GM19099 (cell line): ENCODE data around the gene SLC4A3.

ENCODE experiments used
- POLR2A ChIP-seq: IDR thresholded peaks from 3 replicates; pipeline ENCODE4 v1.6.1; 2011; ENCODE audit warnings: low read depth; ENCODE audit not compliant: insufficient read length; ENCODE audit errors: extremely low read depth

SLC4A3 gene

GRCh38 chr2:219634171-219634940, 6.9 kb downstream of the SLC4A3 start:
- TF ChIP-seq POLR2A: no peak

DNA sequence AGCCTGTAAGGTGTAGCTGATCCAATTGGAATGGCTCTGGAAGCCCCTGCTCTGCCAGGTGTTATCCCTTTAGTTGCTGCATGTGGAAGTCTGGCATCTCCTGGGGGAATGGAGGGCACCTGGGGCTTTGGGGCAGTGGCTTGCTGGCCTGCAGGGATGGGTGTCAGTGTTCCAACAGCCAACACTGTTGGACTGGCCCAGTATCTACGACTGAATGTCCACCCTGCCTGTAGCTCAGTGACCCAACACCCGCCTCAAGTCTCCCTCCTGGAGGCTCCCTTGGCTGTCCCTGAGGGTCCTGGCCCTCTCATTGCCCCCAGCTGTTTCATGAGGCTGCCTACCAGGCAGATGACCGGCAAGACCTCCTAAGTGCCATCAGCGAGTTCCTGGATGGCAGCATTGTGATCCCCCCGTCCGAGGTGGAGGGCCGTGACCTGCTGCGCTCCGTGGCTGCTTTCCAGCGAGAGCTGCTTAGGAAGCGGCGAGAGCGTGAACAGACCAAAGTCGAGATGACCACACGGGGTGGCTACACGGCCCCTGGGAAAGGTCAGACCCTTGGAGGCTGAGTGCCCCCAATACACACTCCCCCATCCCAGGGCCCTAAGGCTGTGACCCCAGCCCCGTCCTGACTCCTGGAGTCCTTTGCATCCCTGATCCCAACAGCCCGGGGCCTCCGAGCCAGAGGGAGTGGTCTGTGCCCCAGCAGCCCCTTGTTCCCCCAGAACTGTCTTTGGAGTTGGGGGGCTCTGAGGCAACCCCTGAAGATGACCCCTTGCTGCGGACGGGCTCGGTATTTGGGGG, 7.7 kb downstream of the SLC4A3 start:
- no peak for TF ChIP-seq POLR2A

DNA sequence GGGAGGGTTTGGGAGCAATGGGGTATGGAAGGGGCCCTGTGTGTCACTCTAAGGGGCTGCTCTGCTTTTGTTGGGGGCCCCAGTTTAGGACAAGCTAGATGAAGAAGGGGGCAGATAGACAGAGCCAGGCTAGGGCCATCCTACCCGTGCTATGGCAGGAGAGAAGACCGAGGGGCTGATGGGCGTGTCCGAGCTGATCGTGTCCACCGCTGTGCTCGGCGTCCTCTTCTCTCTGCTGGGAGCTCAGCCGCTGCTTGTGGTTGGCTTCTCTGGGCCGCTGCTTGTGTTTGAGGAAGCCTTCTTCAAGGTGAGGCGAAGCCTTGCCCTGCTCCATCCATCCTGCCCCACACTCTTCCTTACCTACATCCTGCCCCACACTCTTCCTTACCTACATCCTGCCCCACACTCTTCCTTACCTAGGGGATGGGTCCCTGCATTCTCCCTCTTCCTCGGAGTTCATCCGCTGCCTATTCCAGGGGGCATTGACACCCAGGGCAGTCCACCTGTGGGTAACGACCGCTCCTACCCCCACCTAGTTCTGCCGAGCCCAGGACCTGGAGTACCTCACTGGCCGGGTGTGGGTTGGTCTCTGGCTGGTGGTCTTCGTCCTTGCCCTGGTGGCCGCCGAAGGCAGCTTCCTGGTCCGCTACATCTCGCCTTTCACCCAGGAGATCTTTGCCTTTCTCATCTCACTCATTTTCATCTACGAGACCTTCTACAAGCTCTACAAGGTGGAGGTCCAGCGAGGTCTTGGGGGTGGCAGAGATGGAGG, 8.9 kb downstream of the SLC4A3 start:
- no peak for TF ChIP-seq POLR2A

DNA sequence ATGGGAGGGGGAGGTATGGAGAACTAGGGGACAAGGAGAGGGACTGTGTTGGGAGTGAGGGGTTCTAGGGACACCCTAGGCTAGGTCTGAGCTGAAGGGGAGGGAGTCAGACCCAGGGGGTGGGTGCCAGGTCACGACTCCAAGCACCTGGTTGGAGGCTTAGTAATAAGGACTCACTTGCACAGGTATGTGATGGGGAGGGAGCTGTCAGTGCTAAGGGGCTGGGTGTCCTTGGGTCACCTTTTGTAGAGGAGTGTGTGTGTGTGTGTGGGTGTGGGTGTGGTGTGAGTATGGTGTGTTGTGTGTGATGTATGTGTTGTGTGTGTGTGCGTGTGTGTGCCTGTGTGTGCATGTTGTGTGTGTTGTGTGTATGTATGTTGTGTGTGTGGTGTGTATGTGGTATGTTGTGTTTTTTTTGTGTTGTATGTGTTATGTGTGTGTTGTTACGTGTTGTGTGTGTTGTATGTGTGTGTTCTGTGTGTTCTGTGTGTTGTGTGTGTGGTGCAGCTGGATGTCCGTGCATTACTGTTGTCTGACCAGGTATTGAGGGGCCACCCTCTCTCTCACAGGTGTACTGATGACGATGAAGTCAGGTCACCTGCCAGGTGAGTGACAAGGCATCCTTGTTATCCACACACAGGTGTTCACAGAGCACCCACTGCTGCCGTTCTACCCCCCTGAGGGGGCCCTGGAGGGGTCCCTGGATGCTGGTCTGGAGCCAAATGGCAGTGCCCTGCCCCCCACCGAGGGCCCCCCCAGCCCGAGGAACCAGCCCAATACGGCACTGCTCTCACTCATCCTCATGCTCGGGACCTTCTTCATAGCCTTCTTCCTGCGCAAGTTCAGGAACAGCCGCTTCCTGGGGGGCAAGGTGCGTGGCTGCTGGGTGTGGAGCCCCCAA, 9.8 kb downstream of the SLC4A3 start:
- no peak for TF ChIP-seq POLR2A

- TF ChIP-seq POLR2A: no peak
Observed at GRCh38 chr2:219637842-219638185, 10.4 kb downstream of the SLC4A3 start.

- TF ChIP-seq POLR2A: no peak
Observed at GRCh38 chr2:219638217-219638947, 11.0 kb downstream of the SLC4A3 start.

DNA sequence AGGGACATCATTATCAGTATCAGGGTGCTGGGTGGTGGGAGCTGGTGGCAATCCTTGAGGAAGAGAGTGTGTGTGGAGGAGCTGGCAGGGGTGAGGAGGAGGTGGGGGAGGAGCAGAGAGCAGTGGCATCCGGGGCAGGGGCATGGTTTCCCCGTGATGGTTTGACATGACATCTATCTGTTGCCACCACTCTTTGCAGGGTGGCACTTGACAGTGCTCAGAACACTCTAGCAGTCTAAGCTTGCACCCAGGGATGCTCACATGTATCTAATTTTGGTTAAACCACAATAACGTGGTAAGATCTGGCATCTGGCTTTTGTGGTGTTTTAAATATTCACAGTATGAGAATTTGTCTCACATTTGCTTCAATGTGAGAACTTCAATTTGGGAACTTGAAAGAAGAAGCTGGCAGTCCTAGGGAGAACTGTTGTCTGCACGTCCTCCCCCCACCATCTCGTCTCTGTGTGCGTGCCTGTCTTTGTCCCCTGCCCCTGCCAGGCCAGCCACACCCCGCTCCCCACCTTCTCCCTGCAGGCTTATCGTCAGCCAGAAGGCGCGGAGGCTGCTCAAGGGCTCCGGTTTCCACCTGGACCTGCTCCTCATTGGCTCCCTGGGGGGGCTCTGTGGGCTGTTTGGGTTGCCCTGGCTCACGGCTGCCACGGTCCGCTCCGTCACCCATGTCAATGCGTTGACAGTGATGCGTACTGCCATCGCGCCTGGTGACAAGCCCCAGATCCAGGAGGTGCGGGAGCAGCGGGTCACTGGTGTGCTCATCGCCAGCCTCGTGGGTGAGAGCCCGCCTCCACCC, 11.7 kb downstream of the SLC4A3 start:
- no peak for TF ChIP-seq POLR2A

GRCh38 chr2:219641390-219642068, 14.1 kb downstream of the SLC4A3 start:
- no peak for TF ChIP-seq POLR2A

DNA sequence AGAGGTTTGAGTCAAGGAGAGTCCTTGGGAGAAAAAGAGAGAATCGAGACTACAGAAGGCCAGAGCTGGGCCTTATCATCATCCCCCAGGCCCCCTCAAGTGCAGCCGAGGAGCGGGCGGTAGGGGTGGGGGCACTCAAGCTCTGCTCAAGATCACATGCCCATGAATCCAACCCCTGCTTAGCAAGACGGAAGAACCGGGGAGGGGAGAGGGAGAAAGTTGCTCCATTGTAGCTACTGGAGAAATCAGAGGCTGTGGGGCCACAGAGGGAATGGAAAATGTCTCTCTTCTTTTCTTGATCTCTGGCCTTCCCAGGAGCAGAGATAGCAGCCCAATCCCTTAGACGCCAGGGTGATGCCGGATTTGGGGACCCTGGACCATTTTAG, 14.6 kb downstream of the SLC4A3 start:
- no peak for TF ChIP-seq POLR2A

- TF ChIP-seq POLR2A: peak; percentile 44
Observed at GRCh38 chr2:219642465-219643083, 15.1 kb downstream of the SLC4A3 start.

GRCh38 chr2:219643084-219643473, 15.6 kb downstream of the SLC4A3 start:
- no peak for TF ChIP-seq POLR2A

GRCh38 chr2:219643788-219644398, 16.5 kb downstream of the SLC4A3 start:
- no peak for TF ChIP-seq POLR2A
